ENCODE data around the gene PRR19.

Gene PRR19

GRCh38 chr19:42284591-42285341 is 17.2 kb upstream of the PRR19 start:
- no peak for DNase-seq

DNA sequence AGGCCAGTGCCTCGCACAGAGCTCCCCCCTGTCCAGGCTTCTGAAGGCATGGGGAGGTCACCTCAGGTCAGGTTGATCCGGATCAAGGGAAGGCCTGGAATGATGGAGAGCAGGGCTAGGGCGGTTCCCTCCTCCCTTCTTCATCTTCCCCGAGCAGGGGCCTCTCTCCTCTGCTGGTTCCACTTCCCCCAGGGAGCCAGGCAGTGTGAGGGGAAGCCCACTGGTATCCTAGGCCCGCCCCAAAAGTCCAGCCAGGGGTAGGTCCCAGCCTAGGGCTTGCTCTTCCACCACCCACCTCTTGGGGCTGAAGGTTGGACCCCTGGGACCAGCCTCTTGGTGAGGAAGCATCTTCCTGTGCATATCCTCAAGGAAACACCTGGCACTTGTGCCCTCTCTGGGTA is 16.4 kb upstream of the PRR19 start:
- DNase-seq, result no peak

- no peak for DNase-seq
These were observed 16.0 kb upstream of the PRR19 start for GRCh38 chr19:42285988-42286348.

DNA sequence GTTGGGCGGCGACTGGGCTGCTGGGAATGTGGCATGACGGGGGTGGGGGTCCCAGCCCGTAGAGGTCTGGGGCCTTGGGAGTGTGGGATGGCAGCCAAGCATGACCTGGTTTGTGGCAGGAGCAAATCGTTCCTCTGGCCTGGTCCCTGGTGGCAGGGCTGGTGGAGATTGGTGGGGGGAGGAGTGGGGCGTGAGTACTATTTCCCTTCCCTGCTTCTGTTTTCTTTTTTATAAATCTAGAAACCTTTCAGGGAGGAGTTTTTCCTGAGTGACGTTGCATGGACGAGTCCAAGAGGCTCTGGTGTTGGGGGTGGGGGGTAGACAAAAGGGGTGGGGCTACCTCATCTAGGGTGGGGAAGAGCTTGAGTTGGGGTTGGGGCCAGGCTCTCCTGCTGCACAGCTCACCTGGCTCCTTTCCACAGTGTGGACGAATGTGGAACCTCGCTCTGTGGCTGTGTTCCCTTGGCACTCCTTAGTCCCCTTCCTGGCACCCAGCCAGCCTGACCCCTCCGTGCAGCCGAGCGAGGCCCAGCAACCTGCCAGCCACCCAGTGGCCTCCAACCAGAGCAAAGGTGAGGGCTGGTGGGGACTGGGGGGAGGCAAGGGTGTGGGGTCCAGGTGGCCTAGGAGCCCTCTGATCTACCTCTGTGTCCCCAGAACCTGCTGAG is 15.4 kb upstream of the PRR19 start:
- no peak for DNase-seq

DNA sequence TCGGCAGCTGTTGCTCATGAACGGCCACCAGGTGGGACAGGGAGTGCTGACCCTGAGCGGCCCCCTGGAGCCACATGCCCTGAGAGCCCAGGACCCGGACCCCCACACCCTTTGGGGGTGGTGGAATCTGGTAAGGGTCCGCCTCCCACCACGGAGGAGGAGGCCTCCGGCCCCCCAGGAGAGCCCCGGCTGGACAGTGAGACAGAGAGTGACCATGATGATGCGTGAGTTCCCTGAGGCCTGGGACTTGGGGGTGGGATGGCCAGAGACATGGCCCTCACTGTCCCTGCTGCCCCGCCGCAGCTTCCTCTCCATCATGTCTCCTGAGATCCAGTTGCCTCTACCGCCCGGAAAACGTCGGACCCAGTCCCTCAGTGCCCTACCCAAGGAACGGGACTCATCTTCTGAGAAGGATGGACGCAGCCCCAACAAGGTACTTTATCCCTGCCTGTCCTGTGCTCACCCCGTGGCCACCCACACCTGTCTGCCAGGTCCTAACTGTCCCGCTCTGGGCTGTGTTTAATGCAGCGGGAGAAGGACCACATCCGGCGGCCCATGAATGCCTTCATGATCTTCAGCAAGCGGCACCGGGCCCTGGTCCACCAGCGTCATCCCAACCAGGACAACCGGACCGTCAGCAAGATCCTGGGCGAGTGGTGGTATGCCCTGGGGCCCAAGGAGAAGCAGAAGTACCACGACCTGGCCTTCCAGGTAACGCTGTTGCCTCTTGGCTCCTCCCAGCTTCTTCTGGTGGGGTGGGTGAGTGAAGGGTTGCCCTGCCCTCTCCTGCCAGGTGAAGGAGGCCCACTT is 14.7 kb upstream of the PRR19 start:
- DNase-seq, result no peak

- DNase-seq, result no peak
These were observed 14.2 kb upstream of the PRR19 start for GRCh38 chr19:42287827-42288107.

DNA sequence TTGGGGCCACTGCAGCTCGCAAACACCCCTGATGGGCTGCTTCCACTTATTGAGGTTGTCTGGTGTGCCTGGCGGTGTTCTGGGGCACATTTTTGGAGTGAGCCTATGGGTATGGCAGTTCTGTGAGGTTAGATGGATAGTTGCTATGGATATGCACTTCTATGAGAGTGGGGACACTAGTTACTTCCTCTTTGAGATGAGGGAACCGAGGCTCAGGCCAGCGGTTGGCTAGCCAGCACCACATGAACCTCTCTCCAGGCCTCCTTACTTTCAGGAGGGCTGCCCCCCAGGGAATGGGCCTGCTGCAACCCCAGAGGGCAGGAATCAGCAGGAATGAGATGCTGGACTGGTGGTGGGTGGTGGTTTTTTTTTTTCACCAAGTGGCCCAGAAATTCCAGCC is 13.5 kb upstream of the PRR19 start:
- DNase-seq, result no peak

GRCh38 chr19:42288881-42289555 is 12.9 kb upstream of the PRR19 start:
- DNase-seq, result no peak

DNA sequence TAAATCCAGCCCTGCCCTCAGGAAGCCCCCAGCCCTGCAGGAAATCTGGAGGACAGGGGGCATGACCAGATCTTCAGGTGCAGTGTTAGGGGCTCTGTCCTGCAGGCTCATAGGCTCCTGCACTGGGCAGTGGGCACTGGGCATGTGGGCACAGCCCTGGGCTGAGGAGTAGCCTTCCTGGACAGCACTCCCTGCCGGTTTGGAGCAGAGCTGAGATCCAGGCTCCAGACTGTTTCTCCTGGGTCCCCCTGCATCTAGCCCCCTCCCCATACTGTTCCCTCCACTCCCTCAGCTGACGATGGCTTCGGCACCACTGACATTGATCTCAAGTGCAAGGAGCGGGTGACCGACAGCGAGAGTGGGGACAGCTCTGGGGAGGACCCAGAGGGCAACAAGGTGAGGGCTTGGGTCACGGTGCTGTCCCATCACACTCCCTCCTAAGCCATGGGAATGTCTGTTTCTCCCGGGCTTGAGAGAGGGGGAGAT is 12.3 kb upstream of the PRR19 start:
- DNase-seq, result no peak

DNA sequence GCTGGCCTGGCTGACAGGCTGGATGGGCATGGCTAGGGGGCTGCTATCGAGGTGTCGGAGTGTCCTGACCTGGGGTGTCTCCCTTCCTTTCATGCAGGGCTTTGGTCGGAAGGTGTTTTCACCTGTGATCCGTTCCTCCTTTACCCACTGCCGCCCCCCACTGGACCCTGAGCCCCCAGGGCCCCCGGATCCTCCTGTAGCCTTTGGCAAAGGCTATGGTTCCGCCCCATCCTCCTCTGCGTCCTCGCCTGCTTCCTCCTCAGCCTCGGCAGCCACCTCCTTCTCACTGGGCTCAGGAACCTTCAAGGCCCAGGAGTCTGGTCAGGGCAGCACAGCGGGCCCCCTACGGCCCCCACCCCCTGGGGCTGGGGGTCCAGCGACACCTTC is 11.8 kb upstream of the PRR19 start:
- no peak for DNase-seq

DNA sequence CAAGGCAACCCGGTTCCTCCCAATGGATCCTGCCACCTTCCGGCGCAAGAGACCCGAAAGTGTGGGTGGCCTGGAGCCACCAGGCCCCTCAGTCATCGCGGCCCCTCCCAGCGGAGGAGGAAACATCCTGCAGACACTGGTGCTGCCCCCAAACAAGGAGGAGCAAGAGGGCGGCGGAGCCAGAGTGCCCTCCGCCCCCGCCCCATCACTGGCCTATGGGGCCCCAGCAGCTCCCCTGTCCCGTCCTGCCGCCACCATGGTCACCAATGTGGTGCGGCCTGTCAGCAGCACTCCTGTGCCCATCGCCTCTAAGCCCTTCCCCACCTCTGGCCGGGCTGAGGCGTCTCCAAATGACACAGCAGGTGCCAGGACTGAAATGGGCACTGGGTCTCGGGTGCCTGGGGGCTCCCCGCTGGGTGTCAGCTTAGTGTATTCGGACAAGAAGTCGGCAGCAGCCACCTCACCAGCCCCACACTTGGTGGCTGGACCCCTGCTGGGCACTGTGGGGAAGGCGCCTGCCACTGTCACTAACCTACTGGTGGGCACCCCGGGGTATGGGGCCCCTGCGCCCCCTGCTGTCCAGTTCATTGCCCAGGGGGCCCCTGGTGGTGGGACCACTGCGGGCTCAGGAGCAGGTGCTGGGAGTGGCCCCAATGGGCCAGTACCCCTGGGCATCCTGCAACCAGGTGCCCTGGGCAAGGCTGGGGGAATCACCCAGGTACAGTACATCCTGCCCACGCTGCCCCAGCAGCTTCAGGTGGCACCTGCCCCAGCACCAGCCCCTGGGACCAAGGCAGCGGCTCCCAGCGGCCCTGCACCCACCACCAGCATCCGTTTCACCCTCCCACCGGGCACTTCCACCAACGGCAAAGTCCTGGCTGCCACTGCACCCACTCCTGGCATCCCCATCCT is 11.2 kb upstream of the PRR19 start:
- peak; percentile 63 for DNase-seq

- no peak for DNase-seq
These were observed 10.5 kb upstream of the PRR19 start for GRCh38 chr19:42291435-42291810.

DNA sequence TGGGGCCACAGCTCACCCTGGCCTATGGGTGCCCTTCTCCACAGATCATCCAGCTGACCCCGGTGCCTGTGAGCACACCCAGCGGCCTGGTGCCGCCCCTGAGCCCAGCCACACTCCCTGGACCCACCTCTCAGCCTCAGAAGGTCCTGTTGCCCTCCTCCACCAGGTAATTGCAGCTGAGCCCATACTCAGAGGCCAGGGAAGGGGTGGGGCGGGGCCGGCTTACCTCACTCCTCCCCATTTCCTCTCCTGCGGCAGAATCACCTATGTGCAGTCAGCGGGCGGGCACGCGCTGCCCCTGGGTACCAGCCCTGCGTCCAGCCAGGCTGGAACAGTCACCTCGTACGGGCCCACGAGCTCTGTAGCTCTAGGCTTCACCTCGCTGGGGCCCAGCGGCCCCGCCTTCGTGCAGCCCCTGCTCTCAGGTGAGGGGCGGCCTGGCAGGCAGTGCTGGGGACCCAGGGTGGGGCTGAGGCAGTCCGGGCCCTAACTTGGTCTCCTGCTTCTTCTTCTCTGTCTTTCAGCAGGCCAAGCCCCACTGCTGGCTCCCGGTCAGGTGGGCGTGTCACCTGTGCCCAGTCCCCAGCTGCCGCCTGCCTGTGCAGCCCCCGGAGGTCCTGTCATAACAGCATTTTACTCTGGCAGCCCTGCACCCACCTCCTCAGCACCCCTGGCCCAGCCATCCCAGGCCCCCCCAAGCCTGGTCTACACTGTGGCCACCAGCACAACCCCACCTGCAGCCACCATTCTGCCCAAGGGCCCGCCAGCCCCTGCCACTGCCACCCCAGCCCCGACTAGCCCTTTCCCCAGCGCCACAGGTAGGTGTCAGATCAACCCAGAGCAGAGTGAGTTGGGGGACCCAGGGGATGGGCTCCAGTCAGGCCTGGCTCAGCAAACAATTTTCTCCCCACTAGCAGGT is 9.6 kb upstream of the PRR19 start:
- DNase-seq, result no peak

GRCh38 chr19:42292963-42293362 is 9.0 kb upstream of the PRR19 start:
- no peak for DNase-seq

GRCh38 chr19:42293540-42293939 is 8.4 kb upstream of the PRR19 start:
- DNase-seq, result no peak

DNA sequence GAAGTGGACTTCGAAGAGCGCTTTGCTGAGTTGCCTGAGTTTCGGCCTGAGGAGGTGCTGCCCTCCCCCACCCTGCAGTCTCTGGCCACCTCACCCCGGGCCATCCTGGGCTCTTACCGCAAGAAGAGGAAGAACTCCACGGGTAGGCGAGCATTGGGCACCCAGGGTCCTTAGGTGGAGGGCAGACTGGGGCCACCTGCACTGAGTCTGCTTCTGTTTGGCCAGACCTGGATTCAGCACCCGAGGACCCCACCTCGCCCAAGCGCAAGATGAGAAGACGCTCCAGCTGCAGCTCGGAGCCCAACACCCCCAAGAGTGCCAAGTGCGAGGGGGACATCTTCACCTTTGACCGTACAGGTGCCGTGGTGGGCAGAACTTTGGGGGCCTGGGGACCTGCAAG is 8.0 kb upstream of the PRR19 start:
- DNase-seq, result no peak

- DNase-seq, result no peak
These were observed 7.3 kb upstream of the PRR19 start for GRCh38 chr19:42294471-42295137.

GRCh38 chr19:42295342-42295741 is 6.6 kb upstream of the PRR19 start:
- no peak for DNase-seq

DNA sequence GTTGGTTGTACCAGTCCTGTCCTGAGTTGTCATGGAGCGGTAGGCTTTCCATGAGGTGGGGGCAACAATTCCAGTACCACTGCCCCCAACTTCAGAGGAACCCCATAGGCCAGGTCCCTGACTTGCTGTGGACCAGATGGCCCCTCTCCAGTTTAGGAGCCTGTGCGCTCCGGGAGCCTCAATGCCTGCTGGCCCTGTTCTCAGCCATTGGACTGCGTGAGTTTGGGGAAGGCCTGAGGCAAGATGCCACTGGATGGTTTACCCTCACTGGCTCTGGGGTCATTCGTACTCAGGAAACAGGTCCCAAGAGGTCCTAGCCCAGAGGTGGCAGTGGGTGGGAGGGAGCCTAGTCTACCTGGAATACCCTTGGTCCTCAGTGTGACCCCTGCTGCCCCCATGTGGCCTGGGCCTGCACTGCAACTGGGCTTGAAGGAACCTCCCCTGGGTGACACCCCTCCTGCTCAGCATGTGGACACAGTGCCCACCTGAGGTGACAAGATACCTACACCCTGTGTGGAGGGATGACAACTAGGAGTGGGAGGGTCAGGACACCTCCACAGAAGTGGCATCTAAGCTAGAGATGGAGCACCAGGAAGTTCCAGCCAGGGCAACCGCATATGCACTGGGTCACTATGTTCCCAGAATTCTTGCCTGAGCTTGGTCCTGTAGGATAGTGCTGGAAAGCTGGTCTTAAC is 6.0 kb upstream of the PRR19 start:
- DNase-seq, result peak; percentile 91

DNA sequence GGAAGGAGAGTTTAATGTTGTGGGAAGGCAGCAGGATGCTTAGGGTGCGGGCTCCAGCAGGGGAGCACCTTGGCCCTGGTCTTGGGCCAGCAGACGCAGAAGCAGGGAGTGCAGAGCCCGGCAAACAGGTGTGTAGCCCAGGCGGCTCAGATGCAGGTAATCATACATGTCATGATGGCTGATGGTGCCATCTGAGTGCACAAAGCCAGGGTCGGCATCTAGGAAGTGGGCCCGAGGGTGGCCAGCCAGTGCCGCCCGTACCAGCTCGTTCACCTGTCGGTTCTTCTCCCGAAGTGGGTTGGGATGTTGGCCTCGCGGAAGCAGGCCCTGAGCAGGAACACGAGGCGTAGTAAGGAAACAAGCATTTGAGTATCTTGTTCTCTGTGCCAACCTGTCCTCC is 4.9 kb upstream of the PRR19 start:
- DNase-seq, result no peak

Data from activated naive CD4-positive, alpha-beta T cell treated with Interleukin-2 at 50 U/mL for 16 hours (primary cell).